Tibial nerve (tissue), 4 donors: Measurements from ENCODE around the gene CA10.

Source experiments
- CTCF ChIP-seq, 5 experiments: fragments of 200-600 bp in 3 of 5; fragments of 450-650 bp in 2 of 5; sonication (generic) in 3 of 5; IDR thresholded peaks; one replicate each; pipeline ENCODE4 v1.5.1; 2016 to 2019; ENCODE audit warnings: antibody characterized with exemption in 5 of 5, mild to moderate bottlenecking in 3 of 5, moderate library complexity in 2 of 5
- EP300 ChIP-seq, 2 donors: sonication (generic); formaldehyde crosslinking; IDR thresholded peaks; one replicate each; pipeline ENCODE4 v1.6.1; 2017; ENCODE audit warnings: antibody characterized with exemption in 2 of 2, mild to moderate bottlenecking in 1 of 2
- POLR2A ChIP-seq, 2 donors: fragments of 450-650 bp; IDR thresholded peaks; one replicate each; pipeline ENCODE4 v1.6.1; 2017; ENCODE audit warnings: antibody characterized with exemption in 2 of 2, mild to moderate bottlenecking in 2 of 2, moderate library complexity in 2 of 2

DNA sequence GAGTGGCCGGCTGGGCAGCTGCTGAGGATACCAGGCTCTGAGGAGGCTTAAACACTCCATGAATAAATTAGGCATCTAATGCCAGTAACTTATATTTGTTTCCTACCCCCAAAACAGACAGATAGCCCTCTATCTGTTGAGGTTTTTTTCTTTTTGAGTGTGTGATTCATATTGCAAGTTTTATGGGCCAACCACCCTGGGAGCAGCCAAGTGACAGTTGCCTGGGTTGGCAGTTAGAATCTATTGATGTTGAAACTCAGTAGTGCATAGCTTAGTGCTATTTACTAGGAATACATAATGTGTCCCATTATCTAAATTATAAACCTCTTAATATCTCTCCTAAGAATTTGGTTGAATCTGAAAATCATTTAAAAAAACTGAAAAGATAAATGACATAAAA, 397.4 kb downstream of the CA10 start:
- TF ChIP-seq CTCF (IDR thresholded peaks at IDR 0.05) (no peak), EP300 (IDR thresholded peaks at IDR 0.05) (no peak), POLR2A (IDR thresholded peaks at IDR 0.05) (no peak)
